OCI-LY7 (cell line): ENCODE data around the gene FMNL2. TPM values are rescaled to one million over a fixed set of nuclear protein-coding genes. Genes with fewer than 3 reads are reported as not detected.

Experiments
- BruUV-seq: library from RNA; stranded (reverse); fragments of 400-500 nt; replicated peaks from 2 replicates; lab custom pipeline; 2021; lab: Mats Ljungman, UMichigan
- CTCF ChIA-PET: fragments of 300-600 bp; sonication (Branson Sonifier 250); formaldehyde crosslinking; loops from one replicate; lab custom pipeline; 2022; ENCODE audit warnings: antibody characterized with exemption; ENCODE audit not compliant: unreplicated experiment; lab: Charles Lee
- POLR2A ChIA-PET: fragments of 300-600 bp; sonication (Branson Sonifier 250); formaldehyde crosslinking; loops from one replicate; lab custom pipeline; 2022; ENCODE audit warnings: antibody characterized with exemption; lab: Charles Lee
- DNase-seq: peaks from one replicate; pipeline ENCODE4 v3.0.0-alpha.2; 2015; ENCODE audit warnings: low spot score
- H2AFZ ChIP-seq: fragments of 200-600 bp; sonication (generic), shearing (Covaris generic); 2 replicates; pipeline ENCODE4 v1.6.1; 2014; ENCODE audit warnings: mild to moderate bottlenecking, antibody characterized with exemption, low read length, moderate library complexity
- H3K27ac ChIP-seq: fragments of 200-600 bp; sonication (generic); 2 replicates; pipeline ENCODE4 v1.5.1; 2014; ENCODE audit warnings: mixed run types, low read depth, mild to moderate bottlenecking, moderate library complexity, low read length, inconsistent platforms; ENCODE audit not compliant: poor library complexity, severe bottlenecking
- H3K36me3 ChIP-seq: fragments of 200-600 bp; sonication (generic); 2 replicates; pipeline ENCODE4 v1.6.1; 2014; ENCODE audit warnings: mild to moderate bottlenecking, antibody characterized with exemption, low read length, moderate library complexity, mixed read lengths; ENCODE audit not compliant: insufficient read depth
- H3K4me1 ChIP-seq: fragments of 200-600 bp; sonication (generic); 2 replicates; pipeline ENCODE4 v1.5.1; 2014; ENCODE audit warnings: mild to moderate bottlenecking, low read length; ENCODE audit not compliant: insufficient read depth, poor library complexity, severe bottlenecking
- H3K4me2 ChIP-seq: fragments of 200-600 bp; sonication (generic); 2 replicates; pipeline ENCODE4 v1.6.1; 2014; ENCODE audit warnings: mild to moderate bottlenecking, low read length
- H3K4me3 ChIP-seq: fragments of 200-600 bp; sonication (generic); 2 replicates; pipeline ENCODE4 v1.5.1; 2014; ENCODE audit warnings: mild to moderate bottlenecking, low read depth, low read length; ENCODE audit not compliant: poor library complexity, severe bottlenecking
- H3K79me2 ChIP-seq: fragments of 200-600 bp; sonication (generic); 2 replicates; pipeline ENCODE4 v1.6.1; 2016; ENCODE audit warnings: low read depth, mild to moderate bottlenecking, low read length, moderate library complexity, mixed read lengths; ENCODE audit not compliant: insufficient read depth
- H3K9me2 ChIP-seq: fragments of 200-600 bp; sonication (generic); 2 replicates; pipeline ENCODE4 v1.6.1; 2016; ENCODE audit warnings: mild to moderate bottlenecking, low read length, mixed read lengths; ENCODE audit not compliant: insufficient read depth
- H3K9me3 ChIP-seq: fragments of 200-600 bp; sonication (generic); 2 replicates; pipeline ENCODE4 v1.6.1; 2014; ENCODE audit warnings: mild to moderate bottlenecking, mixed run types, low read length, mixed read lengths
- H4K20me1 ChIP-seq: fragments of 200-600 bp; sonication (generic); 2 replicates; pipeline ENCODE4 v1.6.1; 2014; ENCODE audit warnings: mild to moderate bottlenecking, antibody characterized with exemption, low read length, moderate library complexity, mixed read lengths; ENCODE audit not compliant: insufficient read depth
- CTCF ChIP-seq: fragments of 200-600 bp; sonication (generic); conservative IDR thresholded peaks from 2 replicates; pipeline ENCODE4 v1.5.1; 2014; ENCODE audit warnings: mild to moderate bottlenecking, antibody characterized with exemption, low read length, moderate library complexity, mixed read lengths
- EZH2phosphoT487 ChIP-seq: fragments of 200-600 bp; sonication (generic); IDR thresholded peaks from 2 replicates; pipeline ENCODE4 v1.6.1; 2018; ENCODE audit warnings: low read depth, borderline replicate concordance, mild to moderate bottlenecking, mixed run types, antibody characterized with exemption, low read length, moderate library complexity, mixed read lengths
- intact Hi-C: fragments of 100-400 bp; cut with micrococcal nuclease; formaldehyde crosslinking; loops from one replicate; pipeline ENCODE4 v1.10.0; 2022; ENCODE audit not compliant: unreplicated experiment
- total RNA-seq, 2 experiments: library from RNA; depleted of rRNA in 1 of 2; stranded (reverse); fragments of >200 nt in 1 of 2; shearing (Covaris generic) in 1 of 2; gene quantifications; 2 replicates each; pipeline ENCODE4 v1.2.3, GENCODE V29; 2014 to 2022

Gene FMNL2
- total RNA-seq, 2 experiments from 2014 or later, result 0.03 to 0.21 TPM

GRCh38 chr2:152466980-152467676, 132.2 kb downstream of the FMNL2 start:
- no peaks in the 10 kb centered on the region for H3K4me1 ChIP-seq
- no peak overlapping the region for H2AFZ ChIP-seq
- DNase-seq, result peak; percentile 30
- H3K9me3 ChIP-seq, result no peaks in the 10 kb centered on the region
- H3K27ac ChIP-seq, result no peak overlapping the region
- intact Hi-C loops, result no loop called here
- no TSS peak for BruUV-seq
- no peaks in the 10 kb centered on the region for H3K36me3 ChIP-seq
- no peak overlapping the region for H3K4me3 ChIP-seq
- no peaks in the 10 kb centered on the region for H3K79me2 ChIP-seq
- no peaks in the 10 kb centered on the region; the same call in 1 of the 2 replicates for H4K20me1 ChIP-seq
- POLR2A ChIA-PET, result interaction anchor here (0.7 to 0.8 kb wide), 2 partner anchors 17 to 34 kb away, joined by 3 to 4 read pairs; no protein-coding TSS in a partner anchor
- no peak for TF ChIP-seq CTCF
- no peaks in the 10 kb centered on the region for H3K9me2 ChIP-seq
- no peak overlapping the region for H3K4me2 ChIP-seq
- CTCF ChIA-PET, result no interaction called here

- BruUV-seq, result no TSS peak
- Histone ChIP-seq H3K9me2 (no peaks in the 10 kb centered on the region), H3K36me3 (no peaks in the 10 kb centered on the region), H3K4me1 (no peaks in the 10 kb centered on the region), H3K4me3 (no peak overlapping the region), H2AFZ (no peak overlapping the region), H3K79me2 (no peaks in the 10 kb centered on the region), H3K9me3 (no peaks in the 10 kb centered on the region), H3K27ac (no peak overlapping the region), H4K20me1 (no peaks in the 10 kb centered on the region; the same call in 1 of the 2 replicates), H3K4me2 (no peak overlapping the region)
- ChIA-PET CTCF (no interaction called here), POLR2A (interaction anchor here (0.7 to 0.8 kb wide), 2 partner anchors 16 to 35 kb away, joined by 3 to 4 read pairs; no protein-coding TSS in a partner anchor)
- TF ChIP-seq EZH2phosphoT487 (no peak), CTCF (no peak)
- no peak for DNase-seq
- intact Hi-C loops, result no loop called here
These were observed 132.9 kb downstream of the FMNL2 start for GRCh38 chr2:152467677-152468410.
